GM19023 (cell line): Measurements from ENCODE around the gene CNTNAP2.

ENCODE experiments used
- ATAC-seq: cut with Tn5 transposase; IDR thresholded peaks from one replicate; pipeline ENCODE4 v1.9.1; 2021; ENCODE audit warnings: mild to moderate bottlenecking, moderate library complexity; ENCODE audit not compliant: unreplicated experiment

CNTNAP2 gene

DNA sequence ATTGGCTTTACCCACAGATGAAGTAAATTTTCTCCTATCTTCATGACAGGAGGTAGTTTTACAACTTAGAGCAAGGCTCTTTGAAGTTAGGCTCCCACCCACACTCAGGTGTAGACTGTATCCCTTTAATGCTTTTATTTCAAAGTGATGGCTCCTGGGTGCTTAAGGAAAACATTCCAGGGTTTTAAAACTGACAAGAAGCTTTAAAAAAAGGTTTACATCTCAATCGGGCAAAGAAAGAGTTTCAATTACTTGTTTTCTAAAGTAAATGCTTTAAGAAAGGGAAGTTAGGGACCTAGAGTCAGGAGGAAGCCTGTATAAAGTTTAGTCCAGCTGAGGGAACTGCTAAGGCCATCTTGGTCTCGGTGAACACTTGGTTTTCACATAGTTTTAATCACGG, 1320.1 kb downstream of the CNTNAP2 start:
- ATAC-seq = no peak

- no peak for ATAC-seq
These were observed 1321.6 kb downstream of the CNTNAP2 start for GRCh38 chr7:147438216-147438615.

DNA sequence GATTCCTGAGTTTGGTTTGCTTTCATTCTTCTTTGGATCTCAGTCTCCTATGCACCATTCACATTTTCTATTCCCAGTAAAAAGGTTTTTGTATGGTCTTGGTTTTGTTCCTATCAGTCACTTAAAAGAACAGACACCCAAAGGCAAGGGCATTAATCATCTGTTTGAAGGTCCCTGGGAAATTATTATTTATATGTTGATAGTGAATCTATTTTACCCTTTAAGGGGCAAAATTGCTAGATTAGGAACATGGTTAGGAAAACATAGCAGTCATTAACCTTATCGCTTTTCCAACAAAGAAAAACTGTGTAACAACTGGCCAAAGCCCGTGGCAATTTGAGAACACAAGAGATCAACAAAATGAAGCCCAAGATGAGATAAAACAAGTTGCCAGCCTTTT, 1327.3 kb downstream of the CNTNAP2 start:
- no peak for ATAC-seq

- no peak for ATAC-seq
These were observed 1336.2 kb downstream of the CNTNAP2 start for GRCh38 chr7:147452816-147453215.

DNA sequence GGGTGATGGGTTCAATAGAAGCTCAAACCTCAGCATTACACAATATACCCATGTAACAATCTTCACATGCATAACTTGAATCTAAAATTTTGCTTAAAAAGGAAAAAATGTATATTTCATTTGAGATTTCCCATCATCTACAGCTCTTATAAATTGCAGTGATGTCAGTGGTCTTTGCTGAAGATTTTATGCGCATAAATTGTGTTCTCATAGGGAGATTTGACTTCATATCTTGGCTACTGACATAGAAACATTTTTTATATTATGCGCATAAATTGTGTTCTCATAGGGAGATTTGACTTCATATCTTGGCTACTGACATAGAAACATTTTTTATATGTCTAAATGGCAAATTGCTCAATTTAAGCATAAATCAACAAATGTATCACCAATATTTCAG, 1348.6 kb downstream of the CNTNAP2 start:
- no peak for ATAC-seq

DNA sequence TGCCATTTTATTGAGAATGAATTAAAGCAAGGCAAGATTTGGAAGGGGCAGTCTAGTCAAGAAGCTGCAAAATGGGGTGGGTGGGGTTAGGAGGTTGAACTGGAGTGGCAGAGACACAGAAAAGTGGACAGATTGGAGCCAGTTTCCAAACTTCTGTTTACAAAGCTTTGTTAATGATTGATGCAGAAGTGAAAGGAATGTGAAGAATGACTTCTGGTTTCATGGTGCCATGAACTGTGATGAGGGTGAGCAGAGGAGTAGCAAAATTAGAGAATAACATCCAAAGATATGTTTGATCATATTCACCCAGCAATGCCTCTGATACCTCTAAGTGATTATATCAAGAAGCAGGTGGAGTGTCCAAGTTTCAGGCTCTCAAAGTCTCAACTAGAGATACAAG, 1356.0 kb downstream of the CNTNAP2 start:
- ATAC-seq = no peak

- no peak for ATAC-seq
These were observed 1358.3 kb downstream of the CNTNAP2 start for GRCh38 chr7:147474862-147475261.

GRCh38 chr7:147477526-147477925, 1360.9 kb downstream of the CNTNAP2 start:
- no peak for ATAC-seq

DNA sequence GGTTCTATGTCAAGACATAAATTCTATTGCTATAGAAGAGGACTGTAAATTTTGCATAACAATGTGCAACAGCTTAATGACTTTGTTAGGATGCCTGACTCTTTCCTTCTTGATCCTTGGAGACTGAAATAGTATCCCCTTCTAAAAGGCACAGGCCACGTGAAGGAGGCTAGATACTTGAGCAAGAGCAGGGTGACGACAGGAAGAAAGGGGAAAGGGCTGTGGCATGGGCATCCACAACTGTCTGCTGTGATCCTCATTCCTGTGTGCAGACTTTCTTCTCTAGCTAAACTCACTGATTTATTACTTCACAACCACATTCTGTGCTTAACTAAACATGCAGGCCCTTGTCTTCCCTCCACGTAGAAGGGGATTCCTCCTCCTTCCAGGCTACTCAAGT, 1362.2 kb downstream of the CNTNAP2 start:
- no peak for ATAC-seq

- no peak for ATAC-seq
These were observed 1367.2 kb downstream of the CNTNAP2 start for GRCh38 chr7:147483634-147484292.

DNA sequence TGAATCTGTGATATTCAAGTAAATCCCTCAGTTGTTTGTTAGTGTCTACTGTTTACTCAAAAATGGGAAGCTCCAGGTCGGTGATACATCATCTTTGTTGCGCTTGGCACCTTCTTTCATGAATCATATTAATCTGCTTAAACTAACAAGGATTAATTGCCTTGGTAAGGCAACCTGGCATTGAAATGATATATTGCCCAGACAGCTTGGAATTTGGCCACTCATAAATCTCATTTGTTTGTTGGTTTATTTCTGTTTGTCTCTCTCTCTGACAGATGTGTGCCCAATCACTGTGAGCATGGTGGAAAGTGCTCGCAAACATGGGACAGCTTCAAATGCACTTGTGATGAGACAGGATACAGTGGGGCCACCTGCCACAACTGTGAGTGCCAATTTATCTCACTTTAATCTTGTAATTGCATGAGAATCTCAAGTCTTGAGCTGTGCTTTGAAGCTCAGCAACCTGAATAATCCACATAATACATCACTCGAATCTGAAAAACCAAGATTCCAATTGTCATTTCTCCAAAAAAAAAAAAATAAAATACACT, 1369.1 kb downstream of the CNTNAP2 start:
- no peak for ATAC-seq

- ATAC-seq = no peak
These were observed 1376.0 kb downstream of the CNTNAP2 start for GRCh38 chr7:147492606-147493005.

- no peak for ATAC-seq
These were observed 1379.6 kb downstream of the CNTNAP2 start for GRCh38 chr7:147496209-147496608.

DNA sequence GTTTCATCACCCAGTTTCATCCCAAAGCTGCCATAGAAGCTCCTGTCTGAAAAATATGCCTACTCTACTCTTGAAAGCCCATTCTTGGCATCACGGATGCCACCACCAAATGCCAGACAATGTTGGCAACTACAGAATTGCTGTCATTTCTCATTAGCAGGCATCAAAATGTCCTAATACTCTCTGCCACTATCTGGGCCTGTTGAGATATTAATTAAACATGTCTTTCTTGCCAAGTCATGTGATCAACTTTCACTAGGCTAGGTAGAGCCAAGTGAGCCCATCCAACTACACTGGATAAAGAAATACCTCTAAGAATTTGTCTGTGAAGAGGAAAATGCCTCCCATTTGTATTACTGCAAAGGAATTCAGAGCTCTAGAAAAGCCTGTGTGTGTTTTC, 1380.6 kb downstream of the CNTNAP2 start:
- ATAC-seq = no peak

- no peak for ATAC-seq
These were observed 1381.5 kb downstream of the CNTNAP2 start for GRCh38 chr7:147498081-147498480.

- no peak for ATAC-seq
These were observed 1392.5 kb downstream of the CNTNAP2 start for GRCh38 chr7:147509035-147509501.

GRCh38 chr7:147509541-147510200, 1393.1 kb downstream of the CNTNAP2 start:
- no peak for ATAC-seq

- ATAC-seq = no peak
These were observed 1393.6 kb downstream of the CNTNAP2 start for GRCh38 chr7:147510201-147510542.

DNA sequence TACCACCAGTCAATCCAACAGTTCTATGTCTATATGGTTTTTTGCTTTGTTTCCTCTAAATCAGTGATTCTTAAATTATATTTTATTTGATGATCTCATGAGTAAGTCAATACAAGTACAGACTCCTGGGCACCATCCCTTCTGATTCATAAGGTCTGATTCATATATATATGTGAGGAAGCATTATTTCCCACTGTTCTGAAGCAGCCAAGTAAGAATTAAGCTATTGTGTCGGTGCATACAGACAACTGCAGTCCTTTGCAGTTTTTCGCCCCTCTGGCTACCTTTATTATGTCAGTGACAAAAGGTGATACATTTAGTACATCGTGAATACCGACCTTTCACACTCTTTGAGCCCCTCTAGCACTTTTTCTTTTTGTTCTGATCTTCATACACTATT, 1394.3 kb downstream of the CNTNAP2 start:
- ATAC-seq = no peak

DNA sequence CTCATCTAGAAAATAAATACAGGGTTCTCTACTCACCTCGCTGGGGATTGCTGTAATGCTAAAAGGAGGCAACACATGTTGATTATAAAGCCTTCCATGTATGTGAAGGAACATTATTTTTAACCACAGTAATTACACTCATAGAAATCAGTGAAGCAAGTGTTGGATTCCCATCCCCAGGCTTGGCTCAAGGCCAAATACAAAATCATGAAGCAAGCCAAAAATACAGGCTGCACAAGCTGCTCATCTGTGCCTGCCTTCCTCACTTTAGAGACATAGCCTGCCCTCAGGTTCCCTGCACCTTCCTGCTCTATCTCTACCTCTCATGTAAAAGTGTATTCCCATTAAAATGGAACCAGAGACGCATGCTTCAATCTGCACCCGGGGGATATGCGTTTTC, 1396.8 kb downstream of the CNTNAP2 start:
- no peak for ATAC-seq

DNA sequence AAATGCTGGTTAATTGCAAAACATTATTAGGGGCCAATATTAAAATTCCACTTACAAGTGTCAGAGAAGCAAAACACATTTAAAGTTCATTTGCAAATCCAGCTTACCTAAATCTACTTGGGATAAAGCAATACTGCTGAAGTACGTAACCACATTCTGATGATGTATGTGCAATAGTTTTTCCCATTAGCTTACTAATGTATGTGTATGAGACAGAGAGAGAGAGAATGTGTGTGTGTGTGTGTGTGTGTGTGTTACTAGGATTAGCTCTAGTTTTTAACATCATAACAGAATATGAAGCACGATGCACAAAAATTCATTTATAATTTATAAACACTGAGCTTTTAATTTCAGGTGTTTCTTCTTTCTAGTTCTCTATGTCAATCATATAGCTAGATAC, 1399.8 kb downstream of the CNTNAP2 start:
- no peak for ATAC-seq

GRCh38 chr7:147519062-147519461, 1402.5 kb downstream of the CNTNAP2 start:
- ATAC-seq = no peak
